ENCODE measurements around the gene CHST15.

CHST15 gene

GRCh38 chr10:124065382-124066125 lies 27.8 kb downstream of the CHST15 start:
- DNase-seq (ENCODE audit: low spot score), result no peak

- no peak for DNase-seq (ENCODE audit: low spot score)
Observed at GRCh38 chr10:124064676-124065075, 28.7 kb downstream of the CHST15 start.

DNA sequence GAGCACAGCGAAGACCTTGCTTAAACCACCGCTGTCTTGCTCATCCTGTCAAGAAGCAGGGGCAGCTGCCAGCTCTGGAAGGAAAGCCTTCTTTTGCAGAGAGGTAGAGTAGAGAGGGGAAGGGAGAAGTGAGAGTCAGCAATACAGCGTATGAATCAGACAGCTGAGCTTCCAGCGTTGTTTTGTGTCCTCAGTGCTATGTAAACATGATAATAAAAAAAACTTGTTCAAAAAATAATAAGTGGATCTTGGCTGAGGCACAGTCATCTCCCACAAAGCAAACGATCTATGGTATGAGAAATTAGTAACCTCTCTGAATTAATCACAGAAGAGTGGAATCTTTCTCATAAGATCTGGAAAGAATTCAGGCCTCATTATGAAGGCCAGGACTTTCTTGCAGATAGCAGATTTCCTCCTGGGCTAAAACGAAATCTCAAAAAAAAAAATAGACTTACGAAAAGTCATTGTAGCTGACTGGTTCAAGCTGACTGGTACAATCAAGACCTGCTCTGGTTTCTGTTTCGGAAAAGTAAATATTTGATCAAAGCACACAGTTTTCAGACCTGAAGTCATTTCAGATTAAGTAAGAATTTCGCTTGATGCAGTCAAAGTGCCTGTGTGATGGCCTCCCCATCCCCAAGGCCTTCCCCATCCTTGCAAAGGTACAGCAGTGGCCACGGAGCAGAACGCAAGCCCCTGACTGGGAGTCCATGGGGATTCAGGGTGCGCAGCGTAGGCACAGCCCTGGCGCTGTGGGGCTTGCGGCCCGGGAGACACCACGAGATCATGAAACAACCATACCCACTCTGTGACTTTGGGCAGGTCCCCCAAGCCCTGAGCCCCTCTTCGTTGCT lies 29.4 kb downstream of the CHST15 start:
- DNase-seq (ENCODE audit: low spot score), result peak; percentile 44

- peak; percentile 42 for DNase-seq (ENCODE audit: low spot score)
Observed at GRCh38 chr10:124062390-124062789, 31.0 kb downstream of the CHST15 start.

DNA sequence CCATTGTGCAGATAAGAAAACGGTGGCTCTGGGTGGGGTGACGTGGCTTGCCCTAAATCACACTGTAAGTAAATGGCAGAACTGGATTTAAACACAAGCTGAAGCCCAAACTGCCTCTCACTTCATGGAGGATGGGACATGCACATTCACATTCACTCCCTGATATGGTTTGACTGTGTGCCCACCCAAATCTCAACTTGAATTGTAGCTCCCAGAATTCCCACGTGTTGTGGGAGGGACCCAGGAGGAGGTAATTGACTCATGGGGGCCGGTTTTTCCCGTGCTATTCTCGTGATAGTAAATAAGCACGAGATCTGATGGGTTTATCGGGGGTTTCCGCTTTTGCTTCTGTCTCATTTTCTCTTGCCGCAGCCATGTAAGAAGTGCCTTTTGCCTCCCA lies 32.4 kb downstream of the CHST15 start:
- no peak for DNase-seq (ENCODE audit: low spot score)

DNA sequence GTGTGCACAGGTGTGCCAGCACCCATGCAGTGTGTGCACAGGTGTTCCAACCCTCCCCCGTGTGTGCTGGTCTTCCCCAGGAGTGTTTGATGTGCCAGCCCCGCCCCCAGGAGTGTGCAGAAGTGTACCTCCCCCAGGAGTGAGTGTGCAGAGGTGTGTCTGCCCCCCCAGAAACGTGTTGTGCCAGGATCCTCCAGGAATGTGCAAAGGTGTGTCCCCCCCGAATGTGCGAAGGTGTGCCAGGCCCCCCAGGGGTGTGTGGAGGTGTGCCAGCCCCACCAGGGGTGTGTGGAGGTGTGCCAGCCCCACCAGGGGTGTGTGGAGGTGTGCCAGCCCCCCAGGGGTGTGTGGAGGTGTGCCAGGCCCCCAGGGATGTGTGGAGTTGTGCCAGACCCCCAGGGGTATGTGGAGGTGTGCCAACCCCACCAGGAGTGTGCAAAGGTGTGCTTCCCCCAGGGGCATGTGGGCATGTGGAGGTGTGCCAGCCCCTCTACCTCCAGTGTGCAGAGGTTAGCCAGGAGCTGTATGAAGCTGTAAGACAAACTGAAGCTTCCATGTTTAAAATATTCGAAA lies 33.2 kb downstream of the CHST15 start:
- no peak for DNase-seq (ENCODE audit: low spot score)

- DNase-seq (ENCODE audit: low spot score), result no peak
Observed at GRCh38 chr10:124059551-124059950, 33.8 kb downstream of the CHST15 start.

DNA sequence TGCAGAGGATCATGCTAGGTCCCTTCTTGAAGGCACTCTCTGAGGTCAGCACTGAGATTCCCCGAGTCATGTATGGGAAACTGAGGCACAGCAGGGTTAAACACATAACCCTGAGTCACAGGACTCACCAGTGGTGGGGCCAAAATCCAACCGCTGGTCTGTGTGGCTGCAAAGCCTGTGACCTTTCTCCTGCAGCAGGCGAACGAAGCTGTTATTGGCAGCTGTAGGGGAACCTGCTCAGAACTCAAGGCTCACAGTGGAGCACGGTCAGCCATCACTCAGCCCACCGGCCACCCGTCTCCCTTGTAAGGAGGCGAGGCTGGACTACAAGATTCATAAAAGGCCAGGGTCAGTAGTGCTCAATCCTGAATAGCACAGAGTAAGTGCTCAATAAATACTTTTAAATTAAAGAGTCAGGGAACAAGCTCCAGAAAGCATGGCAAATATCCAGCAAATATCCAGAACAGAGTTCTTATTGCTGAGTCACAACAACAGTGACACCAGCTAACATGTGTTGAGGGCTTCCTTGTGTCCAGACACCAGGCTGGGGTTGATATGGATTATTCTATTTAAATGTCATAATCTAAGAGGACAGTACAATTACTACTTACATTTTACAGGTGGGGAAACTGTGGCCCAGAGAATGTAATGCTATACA lies 34.9 kb downstream of the CHST15 start:
- no peak for DNase-seq (ENCODE audit: low spot score)

GRCh38 chr10:124057601-124058000 lies 35.8 kb downstream of the CHST15 start:
- no peak for DNase-seq (ENCODE audit: low spot score)

- no peak for DNase-seq (ENCODE audit: low spot score)
Observed at GRCh38 chr10:124056337-124056980, 36.9 kb downstream of the CHST15 start.

GRCh38 chr10:124053971-124054370 lies 39.4 kb downstream of the CHST15 start:
- no peak for DNase-seq (ENCODE audit: low spot score)

- no peak for DNase-seq (ENCODE audit: low spot score)
Observed at GRCh38 chr10:124052561-124052960, 40.8 kb downstream of the CHST15 start.

DNA sequence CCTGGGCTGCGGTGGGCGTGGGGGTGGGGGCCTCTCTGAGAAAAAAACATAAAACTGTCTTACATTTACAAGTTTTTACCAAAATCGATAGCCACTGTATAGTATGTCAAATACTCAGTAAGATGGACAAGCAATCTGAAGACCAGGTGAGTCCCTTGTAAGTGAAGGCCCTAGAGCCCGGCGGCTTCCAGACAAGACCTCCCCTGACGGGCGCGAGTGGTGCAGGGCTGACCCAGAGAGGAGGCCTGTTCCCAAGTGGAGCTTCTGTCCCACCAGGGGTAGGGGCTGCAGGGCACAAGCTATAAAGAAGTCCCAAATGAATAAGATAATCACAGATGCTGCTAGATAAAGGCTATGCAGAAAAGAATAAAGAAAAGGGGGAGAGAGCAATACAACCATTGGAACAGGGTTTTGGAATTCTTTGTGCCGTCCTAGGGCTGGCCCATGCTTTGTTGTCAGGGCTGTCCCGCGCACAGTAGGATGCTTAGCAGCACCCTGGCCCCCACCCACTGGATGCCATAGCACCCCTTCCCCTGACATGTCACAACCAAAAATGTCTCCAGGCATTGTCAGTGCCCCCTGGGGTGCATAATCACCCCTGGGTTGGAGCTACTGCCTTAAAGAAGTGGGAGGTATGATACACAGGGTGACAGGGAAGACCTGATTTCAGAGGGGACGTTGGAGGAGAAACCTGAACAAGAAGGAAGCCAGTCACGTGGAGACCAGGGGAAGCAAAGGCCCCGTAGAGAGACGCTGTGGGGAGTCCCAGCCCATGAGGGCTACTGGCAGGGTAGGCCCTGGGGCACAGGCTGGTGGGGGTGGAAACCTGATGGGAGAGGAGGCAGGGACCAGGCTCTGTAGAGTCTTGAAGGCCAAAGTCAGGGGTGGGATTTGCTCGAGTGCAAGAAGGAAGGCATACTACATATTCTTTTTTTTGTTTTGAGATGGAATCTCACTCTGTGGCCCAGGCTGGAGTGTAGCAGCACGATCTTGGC lies 43.1 kb downstream of the CHST15 start:
- DNase-seq (ENCODE audit: low spot score), result no peak

DNA sequence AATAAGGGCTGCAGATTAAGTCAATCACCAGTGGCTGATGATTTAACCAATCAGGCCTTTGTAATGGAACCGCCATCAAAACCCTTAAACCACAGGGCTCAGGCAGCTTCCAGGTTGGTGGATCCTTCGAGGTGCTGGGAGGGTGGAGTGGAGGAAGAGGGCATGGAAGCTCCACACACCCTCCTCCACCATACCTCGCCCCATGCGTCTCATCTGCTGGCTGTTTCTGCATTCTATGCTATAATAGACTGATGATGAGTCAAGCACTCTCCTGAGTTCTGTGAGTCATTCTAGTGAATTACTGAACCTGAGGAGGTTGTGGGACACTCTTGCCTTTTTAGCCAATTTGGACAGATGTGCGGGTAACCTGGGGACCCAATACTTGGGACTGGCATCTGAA lies 43.9 kb downstream of the CHST15 start:
- no peak for DNase-seq (ENCODE audit: low spot score)

- peak; percentile 63 for DNase-seq (ENCODE audit: low spot score)
Observed at GRCh38 chr10:124048371-124049290, 44.8 kb downstream of the CHST15 start.

- DNase-seq (ENCODE audit: low spot score), result no peak
Observed at GRCh38 chr10:124047427-124048152, 45.8 kb downstream of the CHST15 start.

DNA sequence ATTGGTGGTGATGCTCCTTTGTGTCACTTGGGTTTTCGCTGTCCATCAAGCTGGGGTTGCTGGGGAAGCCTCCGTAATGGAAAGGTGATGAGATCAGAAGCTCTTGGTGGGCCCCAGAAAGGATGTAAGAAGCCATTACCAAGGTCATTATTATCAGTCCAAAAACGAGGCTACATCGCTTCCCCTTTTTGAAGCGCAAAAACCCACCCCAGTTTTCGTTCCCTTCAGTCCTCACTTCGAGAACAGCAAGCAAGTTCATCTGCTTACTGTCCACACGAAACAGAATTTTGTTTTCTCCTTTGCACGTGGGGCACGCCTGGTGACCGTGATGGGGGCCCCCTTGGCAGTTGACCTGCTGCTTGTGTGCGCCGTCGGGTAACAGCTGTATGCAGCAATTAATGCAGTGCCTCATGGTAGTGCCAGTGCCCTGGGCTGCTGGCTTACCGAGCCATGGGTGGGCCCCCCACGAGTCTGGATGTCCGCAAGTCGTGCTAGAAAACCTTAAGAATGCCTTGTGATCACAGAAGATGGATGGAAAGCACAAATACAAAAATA lies 47.5 kb downstream of the CHST15 start:
- no peak for DNase-seq (ENCODE audit: low spot score)

- DNase-seq (ENCODE audit: low spot score), result no peak
Observed at GRCh38 chr10:124045276-124045675, 48.1 kb downstream of the CHST15 start.
